ENCODE results near the gene TBC1D22A.

- TF ChIP-seq POLR2A (IDR thresholded peaks at IDR 0.05) (no peak), CTCF (IDR thresholded peaks at IDR 0.05 in 4 of 5, conservative IDR thresholded peaks at IDR 0.05 in 1 of 5) (no peak)
Measured at GRCh38 chr22:46916886-46917770, 154.7 kb downstream of the TBC1D22A start.

All from gastrocnemius medialis (tissue), 4 donors.